GM12873 (cell line): ENCODE data around the gene BBIP1.

ENCODE experiments used
- CTCF ChIP-seq: IDR thresholded peaks from 2 replicates; pipeline ENCODE4 v1.5.1; 2012; ENCODE audit warnings: low read depth, mild to moderate bottlenecking, moderate library complexity, low read length, control low read depth; ENCODE audit not compliant: insufficient read depth; ENCODE audit errors: missing control alignments

BBIP1 gene

GRCh38 chr10:110892602-110893288 lies 26.2 kb downstream of the BBIP1 start:
- no peak for TF ChIP-seq CTCF

GRCh38 chr10:110887560-110887959 lies 31.4 kb downstream of the BBIP1 start:
- TF ChIP-seq CTCF, result no peak

- no peak for TF ChIP-seq CTCF
Observed at GRCh38 chr10:110885932-110886674, 32.9 kb downstream of the BBIP1 start.

GRCh38 chr10:110883924-110884323 lies 35.1 kb downstream of the BBIP1 start:
- TF ChIP-seq CTCF, result no peak

- no peak for TF ChIP-seq CTCF
Observed at GRCh38 chr10:110881905-110882304, 37.1 kb downstream of the BBIP1 start.

GRCh38 chr10:110881247-110881646 lies 37.7 kb downstream of the BBIP1 start:
- TF ChIP-seq CTCF, result no peak

GRCh38 chr10:110880012-110880411 lies 39.0 kb downstream of the BBIP1 start:
- TF ChIP-seq CTCF, result no peak
